H1 (cell line): Measurements from ENCODE around the gene B4GAT1.

ENCODE experiments used
- CTCF ChIP-seq, 3 experiments: IDR thresholded peaks; 1 replicate in 2 of 3; 2 replicates in 1 of 3; pipeline versions ENCODE4 v1.5.1 to v1.6.1; 2011; ENCODE audit warnings: low read length in 3 of 3, mild to moderate bottlenecking in 3 of 3, inconsistent platforms in 2 of 3, low read depth in 1 of 3, moderate library complexity in 1 of 3; ENCODE audit not compliant: insufficient read depth in 1 of 3; ENCODE audit errors: control extremely low read depth in 1 of 3
- EZH2 ChIP-seq: fragments of 200-600 bp; sonication (generic); IDR thresholded peaks from 2 replicates; pipeline ENCODE4 v1.7.1; 2012; ENCODE audit warnings: low read depth, mild to moderate bottlenecking, moderate library complexity, low read length, inconsistent platforms; ENCODE audit not compliant: severe bottlenecking
- MAX ChIP-seq: IDR thresholded peaks from 2 replicates; pipeline ENCODE4 v1.6.1; 2012; ENCODE audit warnings: inconsistent platforms
- RAD21 ChIP-seq, 2 experiments: IDR thresholded peaks in 1 of 2; conservative IDR thresholded peaks in 1 of 2; 2 replicates each; pipeline ENCODE4 v1.6.1; 2011; ENCODE audit warnings: low read depth in 2 of 2, low read length in 2 of 2, improper control_type of control experiment in 1 of 2, inconsistent platforms in 1 of 2, mild to moderate bottlenecking in 1 of 2, moderate library complexity in 1 of 2
- TBP ChIP-seq: IDR thresholded peaks from 2 replicates; pipeline ENCODE4 v1.6.1; 2011; ENCODE audit warnings: low read depth, low read length, improper control_type of control experiment

- TF ChIP-seq CTCF (IDR thresholded peaks at IDR 0.05; ENCODE audit: control extremely low read depth in 1 of 3, insufficient read depth in 1 of 3, low read depth in 1 of 3, low read length in 3 of 3), result peak; percentile 79 to 99 (median 89)
- TF ChIP-seq TBP, result no peak
- no peak for TF ChIP-seq MAX
- TF ChIP-seq RAD21 (IDR thresholded peaks at IDR 0.05 in 1 of 2, conservative IDR thresholded peaks at IDR 0.05 in 1 of 2; ENCODE audit: low read depth in 2 of 2, low read length in 2 of 2), result peak; percentile 75 to 78
- no peak for TF ChIP-seq EZH2
Observed at GRCh38 chr11:66386171-66387069, 39.0 kb upstream of the B4GAT1 start.
